GM19328 (cell line): ENCODE data around the gene NFIA.

Source experiments
- ATAC-seq: cut with Tn5 transposase; IDR thresholded peaks from one replicate; pipeline ENCODE4 v1.9.1; 2021; ENCODE audit warnings: mild to moderate bottlenecking, moderate library complexity; ENCODE audit not compliant: unreplicated experiment

The NFIA gene

GRCh38 chr1:61174060-61174795, 91.9 kb downstream of the NFIA start:
- ATAC-seq = no peak

- ATAC-seq = no peak
These were observed 93.6 kb downstream of the NFIA start for GRCh38 chr1:61175976-61176375.

GRCh38 chr1:61181067-61182038, 99.0 kb downstream of the NFIA start:
- no peak for ATAC-seq

GRCh38 chr1:61182049-61182448, 99.7 kb downstream of the NFIA start:
- no peak for ATAC-seq

- ATAC-seq = no peak
These were observed 100.1 kb downstream of the NFIA start for GRCh38 chr1:61182480-61182879.

- no peak for ATAC-seq
These were observed 101.2 kb downstream of the NFIA start for GRCh38 chr1:61183471-61184039.

- no peak for ATAC-seq
These were observed 101.8 kb downstream of the NFIA start for GRCh38 chr1:61184040-61184713.

- no peak for ATAC-seq
These were observed 102.3 kb downstream of the NFIA start for GRCh38 chr1:61184714-61185106.

- no peak for ATAC-seq
These were observed 104.4 kb downstream of the NFIA start for GRCh38 chr1:61186753-61187152.

GRCh38 chr1:61187352-61188086, 105.2 kb downstream of the NFIA start:
- ATAC-seq = no peak

GRCh38 chr1:61190153-61190552, 107.8 kb downstream of the NFIA start:
- no peak for ATAC-seq

- no peak for ATAC-seq
These were observed 108.5 kb downstream of the NFIA start for GRCh38 chr1:61190618-61191432.

GRCh38 chr1:61191433-61191720, 109.0 kb downstream of the NFIA start:
- ATAC-seq = no peak

- no peak for ATAC-seq
These were observed 110.4 kb downstream of the NFIA start for GRCh38 chr1:61192663-61193330.

- ATAC-seq = no peak
These were observed 111.4 kb downstream of the NFIA start for GRCh38 chr1:61193808-61194207.

GRCh38 chr1:61198554-61198953, 116.2 kb downstream of the NFIA start:
- ATAC-seq = no peak

GRCh38 chr1:61201035-61201434, 118.7 kb downstream of the NFIA start:
- no peak for ATAC-seq

- ATAC-seq = no peak
These were observed 120.7 kb downstream of the NFIA start for GRCh38 chr1:61202854-61203598.

GRCh38 chr1:61204528-61204927, 122.2 kb downstream of the NFIA start:
- ATAC-seq = no peak
